HepG2 (cell line): ENCODE measurements around the gene HBA2. TPM values are rescaled to one million over a fixed set of nuclear protein-coding genes. Genes with fewer than 3 reads are reported as not detected.

ENCODE experiments used
- ARHGAP35 ChIP-seq: sonication (generic); formaldehyde crosslinking; IDR thresholded peaks from 2 replicates; pipeline ENCODE4 v1.9.0; 2022; ENCODE audit warnings: mild to moderate bottlenecking, inconsistent platforms, moderate library complexity, missing genetic modification reagents, borderline replicate concordance
- ARID4A ChIP-seq: sonication (generic); formaldehyde crosslinking; IDR thresholded peaks from 2 replicates; pipeline ENCODE4 v1.5.0; 2020; ENCODE audit warnings: mild to moderate bottlenecking, missing genetic modification reagents, borderline replicate concordance
- ARNTL ChIP-seq: sonication (generic); formaldehyde crosslinking; IDR thresholded peaks from 2 replicates; pipeline ENCODE4 v1.4.0; 2020; ENCODE audit warnings: mild to moderate bottlenecking, missing genetic modification reagents
- CEBPZ ChIP-seq: IDR thresholded peaks from 2 replicates; pipeline ENCODE4 v1.6.1; 2012; ENCODE audit warnings: low read length, improper control_type of control experiment
- GRHL1 ChIP-seq: sonication (generic); formaldehyde crosslinking; conservative IDR thresholded peaks from 2 replicates; pipeline ENCODE4 v1.8.0; 2022; ENCODE audit warnings: missing genetic modification reagents
- RBFOX2 ChIP-seq: fragments of 200-400 bp; formaldehyde crosslinking; IDR thresholded peaks from 2 replicates; pipeline ENCODE4 v1.6.1; 2017; ENCODE audit warnings: low read depth, mild to moderate bottlenecking, low read length
- ZFP36L1 ChIP-seq: sonication (generic); formaldehyde crosslinking; IDR thresholded peaks from 2 replicates; pipeline ENCODE4 v1.8.0; 2022; ENCODE audit warnings: mild to moderate bottlenecking, missing genetic modification reagents, moderate library complexity
- ZNF350 ChIP-seq: sonication (generic); formaldehyde crosslinking; IDR thresholded peaks from 2 replicates; pipeline ENCODE4 v1.4.0; 2020; ENCODE audit warnings: mild to moderate bottlenecking, low read depth, missing genetic modification reagents, borderline replicate concordance
- ZNF713 ChIP-seq: sonication (generic); formaldehyde crosslinking; IDR thresholded peaks from 2 replicates; pipeline ENCODE4 v1.4.0; 2020; ENCODE audit warnings: mild to moderate bottlenecking, missing genetic modification reagents
- polyA plus RNA-seq, 8 experiments: library from polyadenylated mRNA; depleted of rRNA in 3 of 8; stranded (reverse) in 7 of 8; unstranded in 1 of 8; fragments of >200 nt; fragmentation: Illumina TruSeq in 4 of 8; extraction: Trizol in 4 of 8; gene quantifications; 2 replicates each; pipeline versions ENCODE4 v1.2.1 to v1.2.3, GENCODE V29; 2011 to 2016; ENCODE audit warnings: low read depth in 4 of 8, missing spikeins in 1 of 8, mixed read lengths in 1 of 8; ENCODE audit not compliant: insufficient read depth in 1 of 8
- small RNA-seq, 3 experiments: library from RNA; depleted of rRNA; stranded (forward); fragments of <200 nt; gene quantifications; one replicate each; pipeline ENCODE3, GENCODE V24; 2012; ENCODE audit warnings: low read depth in 2 of 3, low replicate concordance in 1 of 3; ENCODE audit not compliant: insufficient read length in 3 of 3, insufficient read depth in 2 of 3
- total RNA-seq, 5 experiments: library from RNA; depleted of rRNA; stranded (reverse); fragments of >200 nt; fragmentation: Illumina TruSeq; extraction: Trizol; gene quantifications; 2 replicates each; pipeline ENCODE4 v1.2.3, GENCODE V29; 2016; ENCODE audit warnings: low read depth in 1 of 5

Gene HBA2
- total and polyA plus RNA-seq, 2 of the 13 experiments (the other 11 are each of a cell fraction or from before 2014, with no cell fraction given), result not detected

- TF ChIP-seq CEBPZ (no peak), ARID4A (CRISPR knock-in tag) (no peak), GRHL1 (no peak), RBFOX2 (no peak), ZNF713 (no peak), ARNTL (CRISPR knock-in tag) (no peak), ZNF350 (CRISPR knock-in tag) (no peak), ZFP36L1 (CRISPR knock-in tag) (no peak), ARHGAP35 (no peak)
- TF ChIP-seq, all 625 proteins: peak for 0
These were observed 47.3 kb downstream of the HBA2 start (continued) for GRCh38 chr16:220021-220420.

Small RNA genes lying within 50 kb of the gene (small RNA-seq; reads per million reads assigned to genes)
- gene RF00019, result 0 reads per million in 3 experiments

Other genes starting within 250 kb of the HBA2 start
- 18.8 and 22.4 TPM in 2 replicates for gene POLR3K, start 119.3 kb upstream of the HBA2 start, total RNA-seq (2016; rRNA removed; fragmentation: Illumina TruSeq; extraction: Trizol)
- 14.8 TPM in 2 replicates for gene POLR3K, start 119.3 kb upstream of the HBA2 start, polyA plus RNA-seq (2011; rRNA removed)
- 97.4 and 103 TPM in 2 replicates for gene SNRNP25, start 119.0 kb upstream of the HBA2 start, total RNA-seq (2016; rRNA removed; fragmentation: Illumina TruSeq; extraction: Trizol)
- 26.5 and 34.1 TPM in 2 replicates for gene SNRNP25, start 119.0 kb upstream of the HBA2 start, polyA plus RNA-seq (2011; rRNA removed)
- 1.8 and 5.4 TPM in 2 replicates for gene RHBDF1, start 100.2 kb upstream of the HBA2 start, total RNA-seq (2016; rRNA removed; fragmentation: Illumina TruSeq; extraction: Trizol)
- gene RHBDF1, start 100.2 kb upstream of the HBA2 start, polyA plus RNA-seq (2011; rRNA removed), result 26.9 and 28.1 TPM in 2 replicates
- gene MPG, start 94.7 kb upstream of the HBA2 start, total RNA-seq (2016; rRNA removed; fragmentation: Illumina TruSeq; extraction: Trizol), result 56.4 and 62.5 TPM in 2 replicates
- 59.1 and 74.2 TPM in 2 replicates for gene MPG, start 94.7 kb upstream of the HBA2 start, polyA plus RNA-seq (2011; rRNA removed)
- gene NPRL3, start 34.2 kb upstream of the HBA2 start, total RNA-seq (2016; rRNA removed; fragmentation: Illumina TruSeq; extraction: Trizol), result 5.2 and 6.5 TPM in 2 replicates
- gene NPRL3, start 34.2 kb upstream of the HBA2 start, polyA plus RNA-seq (2011; rRNA removed), result 7.9 and 9.9 TPM in 2 replicates
- not detected in 2 replicates for gene HBZ, start 20.2 kb upstream of the HBA2 start, total RNA-seq (2016; rRNA removed; fragmentation: Illumina TruSeq; extraction: Trizol)
- gene HBZ, start 20.2 kb upstream of the HBA2 start, polyA plus RNA-seq (2011; rRNA removed), result 0.21 and 0.27 TPM in 2 replicates
- not detected in 2 replicates for gene HBM, start 6.9 kb upstream of the HBA2 start, total RNA-seq (2016; rRNA removed; fragmentation: Illumina TruSeq; extraction: Trizol)
- 0.69 TPM in 1 of 2 replicates, not detected in the other for gene HBM, start 6.9 kb upstream of the HBA2 start, polyA plus RNA-seq (2011; rRNA removed)
- gene HBA1, start 3.8 kb downstream of the HBA2 start, total RNA-seq (2016; rRNA removed; fragmentation: Illumina TruSeq; extraction: Trizol), result 0.42 TPM in 1 of 2 replicates, not detected in the other
- 0.27 and 0.59 TPM in 2 replicates for gene HBA1, start 3.8 kb downstream of the HBA2 start, polyA plus RNA-seq (2011; rRNA removed)
- 7.4 and 8.0 TPM in 2 replicates for gene HBQ1, start 7.6 kb downstream of the HBA2 start, total RNA-seq (2016; rRNA removed; fragmentation: Illumina TruSeq; extraction: Trizol)
- 4.9 and 7.6 TPM in 2 replicates for gene HBQ1, start 7.6 kb downstream of the HBA2 start, polyA plus RNA-seq (2011; rRNA removed)
- gene LUC7L, start 56.6 kb downstream of the HBA2 start, total RNA-seq (2016; rRNA removed; fragmentation: Illumina TruSeq; extraction: Trizol), result 37.3 and 56.9 TPM in 2 replicates
- 48.7 and 49.0 TPM in 2 replicates for gene LUC7L, start 56.6 kb downstream of the HBA2 start, polyA plus RNA-seq (2011; rRNA removed)
- gene FAM234A, start 61.9 kb downstream of the HBA2 start, total RNA-seq (2016; rRNA removed; fragmentation: Illumina TruSeq; extraction: Trizol), result 15.5 and 29.2 TPM in 2 replicates
- gene FAM234A, start 61.9 kb downstream of the HBA2 start, polyA plus RNA-seq (2011; rRNA removed), result 34.4 and 40.2 TPM in 2 replicates
- gene RGS11, start 103.1 kb downstream of the HBA2 start, total RNA-seq (2016; rRNA removed; fragmentation: Illumina TruSeq; extraction: Trizol), result not detected in 2 replicates
- gene RGS11, start 103.1 kb downstream of the HBA2 start, polyA plus RNA-seq (2011; rRNA removed), result 0.11 and 0.24 TPM in 2 replicates
- gene ARHGDIG, start 107.7 kb downstream of the HBA2 start, total RNA-seq (2016; rRNA removed; fragmentation: Illumina TruSeq; extraction: Trizol), result 0.24 TPM in 1 of 2 replicates, not detected in the other
- 0.48 and 0.63 TPM in 2 replicates for gene ARHGDIG, start 107.7 kb downstream of the HBA2 start, polyA plus RNA-seq (2011; rRNA removed)
- gene PDIA2, start 110.3 kb downstream of the HBA2 start, total RNA-seq (2016; rRNA removed; fragmentation: Illumina TruSeq; extraction: Trizol), result 0.35 and 0.60 TPM in 2 replicates
- gene PDIA2, start 110.3 kb downstream of the HBA2 start, polyA plus RNA-seq (2011; rRNA removed), result 1.9 and 2.9 TPM in 2 replicates
- gene AXIN1, start 179.8 kb downstream of the HBA2 start, total RNA-seq (2016; rRNA removed; fragmentation: Illumina TruSeq; extraction: Trizol), result 18.8 and 24.0 TPM in 2 replicates
- gene AXIN1, start 179.8 kb downstream of the HBA2 start, polyA plus RNA-seq (2011; rRNA removed), result 26.0 and 28.5 TPM in 2 replicates
- gene MRPL28, start 197.7 kb downstream of the HBA2 start, total RNA-seq (2016; rRNA removed; fragmentation: Illumina TruSeq; extraction: Trizol), result 114 and 128 TPM in 2 replicates
- 121 and 135 TPM in 2 replicates for gene MRPL28, start 197.7 kb downstream of the HBA2 start, polyA plus RNA-seq (2011; rRNA removed)
- 33.7 and 52.7 TPM in 2 replicates for gene PGAP6, start 209.1 kb downstream of the HBA2 start, total RNA-seq (2016; rRNA removed; fragmentation: Illumina TruSeq; extraction: Trizol)
- gene PGAP6, start 209.1 kb downstream of the HBA2 start, polyA plus RNA-seq (2011; rRNA removed), result 136 and 192 TPM in 2 replicates
- gene NME4, start 224.3 kb downstream of the HBA2 start, total RNA-seq (2016; rRNA removed; fragmentation: Illumina TruSeq; extraction: Trizol), result 82.8 and 121 TPM in 2 replicates
- 263 and 275 TPM in 2 replicates for gene NME4, start 224.3 kb downstream of the HBA2 start, polyA plus RNA-seq (2011; rRNA removed)
- gene DECR2, start 229.0 kb downstream of the HBA2 start, total RNA-seq (2016; rRNA removed; fragmentation: Illumina TruSeq; extraction: Trizol), result 27.8 and 36.3 TPM in 2 replicates
- gene DECR2, start 229.0 kb downstream of the HBA2 start, polyA plus RNA-seq (2011; rRNA removed), result 44.6 and 51.2 TPM in 2 replicates